A673 (cell line): ENCODE results near the gene BEST4. TPM values are rescaled to one million over a fixed set of nuclear protein-coding genes. Genes with fewer than 3 reads are reported as not detected.

ENCODE experiments used
- Bru-seq: library from RNA; stranded (reverse); fragments of 400-500 nt; gene quantifications from one replicate; lab custom pipeline; 2021; lab: Mats Ljungman, UMichigan
- BruChase-seq, 2 experiments: library from RNA; stranded (reverse); fragments of 400-500 nt; gene quantifications; one replicate each; lab custom pipeline; 2021; lab: Mats Ljungman, UMichigan
- BruUV-seq: library from RNA; stranded (reverse); fragments of 400-500 nt; replicated peaks from 2 replicates; lab custom pipeline; 2021; lab: Mats Ljungman, UMichigan
- CTCF ChIA-PET: fragments of 300-600 bp; sonication (Branson Sonifier 250); formaldehyde crosslinking; loops from one replicate; lab custom pipeline; 2022; ENCODE audit warnings: antibody characterized with exemption; lab: Charles Lee
- POLR2A ChIA-PET: fragments of 300-600 bp; sonication (Branson Sonifier 250); formaldehyde crosslinking; loops from one replicate; lab custom pipeline; 2022; ENCODE audit warnings: antibody characterized with exemption; ENCODE audit not compliant: low non-redundant PET; lab: Charles Lee
- DNase-seq: peaks from one replicate; pipeline ENCODE4 v3.0.0-alpha.2; 2015; ENCODE audit warnings: low spot score
- H3K27ac ChIP-seq: fragments of 200-600 bp; sonication (generic); 2 replicates; pipeline ENCODE4 v1.5.1; 2016; ENCODE audit warnings: mixed run types, low read depth, mild to moderate bottlenecking, mixed read lengths, antibody characterized with exemption, low read length; ENCODE audit not compliant: poor library complexity, severe bottlenecking
- H3K27me3 ChIP-seq: fragments of 200-600 bp; sonication (generic); replicated peaks from 2 replicates; pipeline ENCODE4 v1.6.1; 2017; ENCODE audit warnings: mixed run types, low read depth, mild to moderate bottlenecking, mixed read lengths, antibody characterized with exemption, low read length; ENCODE audit not compliant: insufficient read depth, poor library complexity
- H3K36me3 ChIP-seq: fragments of 200-600 bp; sonication (generic); 2 replicates; pipeline ENCODE4 v1.6.1; 2016; ENCODE audit warnings: mixed run types, mild to moderate bottlenecking, mixed read lengths, antibody characterized with exemption, low read length; ENCODE audit not compliant: insufficient read depth, poor library complexity, severe bottlenecking
- H3K4me1 ChIP-seq: fragments of 200-600 bp; sonication (generic); 2 replicates; pipeline ENCODE4 v1.6.1; 2017; ENCODE audit warnings: mixed run types, mild to moderate bottlenecking, mixed read lengths, antibody characterized with exemption, low read length; ENCODE audit not compliant: insufficient read depth, poor library complexity, severe bottlenecking
- H3K4me3 ChIP-seq: fragments of 200-600 bp; sonication (generic); 2 replicates; pipeline ENCODE4 v1.5.1; 2016; ENCODE audit warnings: low read depth, mixed run types, mild to moderate bottlenecking, mixed read lengths, low read length; ENCODE audit not compliant: poor library complexity, severe bottlenecking
- H3K9me3 ChIP-seq: fragments of 200-600 bp; sonication (generic); 2 replicates; pipeline ENCODE4 v1.6.1; 2016; ENCODE audit warnings: mixed run types, low read depth, mild to moderate bottlenecking, mixed read lengths, antibody characterized with exemption, low read length; ENCODE audit not compliant: poor library complexity, severe bottlenecking
- CTCF ChIP-seq: fragments of 300-800, 200-600 bp; sonication (generic); conservative IDR thresholded peaks from 2 replicates; pipeline ENCODE4 v1.5.1; 2017; ENCODE audit warnings: low read depth, mild to moderate bottlenecking, antibody characterized with exemption, low read length, moderate library complexity, mixed read lengths
- EZH2 ChIP-seq: fragments of 200-600 bp; sonication (generic); IDR thresholded peaks from 2 replicates; pipeline ENCODE4 v1.6.1; 2017; ENCODE audit warnings: borderline replicate concordance, low read depth, mild to moderate bottlenecking, mixed read lengths, antibody characterized with exemption, low read length; ENCODE audit not compliant: poor library complexity, severe bottlenecking
- intact Hi-C: fragments of 100-400 bp; cut with micrococcal nuclease; formaldehyde crosslinking; loops from one replicate; pipeline ENCODE4 v1.10.0; 2022; ENCODE audit not compliant: unreplicated experiment
- long read RNA-seq: library from polyadenylated mRNA; stranded (forward); transcript quantifications from one replicate; pipeline ENCODE4 v2.0.0, GENCODE V29; 2022
- total RNA-seq: library from RNA; stranded (reverse); gene quantifications from 2 replicates; pipeline ENCODE4 v1.2.3, GENCODE V29; 2021

Gene BEST4
- total RNA-seq (not detected in 2 replicates), Bru-seq, nascent RNA (not detected), BruChase-seq, experiment 1, labeled RNA remaining after a 2-hour chase (percentile 19 among the genes with signal in this experiment), BruChase-seq, experiment 2, labeled RNA remaining after a 6-hour chase (percentile 24 among the genes with signal in this experiment)
- long read RNA-seq: 0 reads

GRCh38 chr1:44788120-44788860 lies at the start of gene BEST4:
TSS of gene BEST4 (minus strand) at chr1:44788170. CDS start at chr1:44787705, 465 bp downstream.
- TF ChIP-seq EZH2: no peak
- no peak for TF ChIP-seq CTCF
- no peaks in the 10 kb centered on the region for H3K27me3 ChIP-seq
- DNase-seq: no peak
- no peaks in the 10 kb centered on the region for H3K36me3 ChIP-seq
- H3K4me1 ChIP-seq: peaks cover 12% of the 10 kb centered on the region
- CTCF ChIA-PET: no interaction called here
- H3K27ac ChIP-seq: no peak within 1 kb of the TSS
- intact Hi-C loops: loop anchor here (5.0 kb wide), 1 partner anchor 224 kb away; the partner anchor contains the start of genes HECTD3 and UROD
- BruUV-seq: no TSS peak
- H3K4me3 ChIP-seq: no peak within 1 kb of the TSS
- POLR2A ChIA-PET: interaction anchor here (0.8 kb wide), 1 partner anchor 46 kb away, joined by 3 read pairs; no protein-coding TSS in a partner anchor
- no peaks in the 10 kb centered on the region for H3K9me3 ChIP-seq

GRCh38 chr1:44835738-44836675 lies 48.0 kb upstream of the BEST4 start:
- Histone ChIP-seq H3K4me1 (peaks cover 8% of the 10 kb centered on the region), H3K36me3 (no peaks in the 10 kb centered on the region), H3K27me3 (no peaks in the 10 kb centered on the region), H3K4me3 (no peak overlapping the region), H3K27ac (no peak overlapping the region), H3K9me3 (no peaks in the 10 kb centered on the region)
- POLR2A ChIA-PET: no interaction called here
- DNase-seq: peak; percentile 82
- BruUV-seq: no TSS peak
- intact Hi-C loops: loop anchor here (5.0 to 10.0 kb wide), 2 partner anchors 149 to 466 kb away; partner anchors contain the start of gene EIF2B3
- TF ChIP-seq CTCF (peak; percentile 93), EZH2 (no peak)
- CTCF ChIA-PET: interaction anchor here (0.9 kb wide), 1 partner anchor 36 kb away, joined by 3 read pairs; the partner anchor contains the start of gene PLK3

- H3K27ac ChIP-seq: no peak overlapping the region
- no TSS peak for BruUV-seq
- no peaks in the 10 kb centered on the region for H3K36me3 ChIP-seq
- no peaks in the 10 kb centered on the region for H3K9me3 ChIP-seq
- intact Hi-C loops: loop anchor here (10.0 kb wide), 1 partner anchor 150 kb away; the partner anchor contains the start of gene EIF2B3
- H3K4me1 ChIP-seq: peaks cover 13% of the 10 kb centered on the region
- CTCF ChIA-PET: interaction anchor here (0.6 kb wide), 1 partner anchor 37 kb away, joined by 4 read pairs; no protein-coding TSS in a partner anchor
- no peaks in the 10 kb centered on the region for H3K27me3 ChIP-seq
- DNase-seq: no peak
- no peak for TF ChIP-seq EZH2
- TF ChIP-seq CTCF: no peak
- H3K4me3 ChIP-seq: no peak overlapping the region
- POLR2A ChIA-PET: no interaction called here
These were observed 46.4 kb upstream of the BEST4 start for GRCh38 chr1:44834328-44834727.
